ENCODE results near the gene KIF7. TPM values are rescaled to one million over a fixed set of nuclear protein-coding genes. Genes with fewer than 3 reads are reported as not detected.

Gene KIF7
- total and polyA plus RNA-seq, 2 donors (not counting 3 experiments of a cell fraction or from before 2014, with no cell fraction given) = 4.2 to 11.3 TPM

DNA sequence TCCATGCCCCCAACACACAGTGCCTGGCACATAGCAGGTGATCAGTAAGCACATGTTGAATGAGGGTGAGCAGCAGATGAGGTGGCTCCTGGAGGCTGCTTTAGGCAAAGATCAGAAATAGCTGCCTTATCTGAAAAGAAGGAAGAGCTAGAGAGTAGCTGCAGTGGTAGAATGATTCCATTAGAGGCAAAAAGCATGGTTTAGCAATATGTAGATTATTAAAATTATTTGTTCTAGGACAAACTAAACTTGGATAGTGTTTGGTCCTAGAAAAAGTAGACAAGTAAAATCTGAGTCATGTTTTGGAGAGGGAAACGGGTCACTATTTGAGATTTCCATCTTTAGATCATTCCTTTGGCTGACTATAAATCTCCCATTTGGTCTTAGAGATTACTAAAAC, 32.1 kb downstream of the KIF7 start:
- Histone ChIP-seq H3K79me2 (ENCODE audit: control insufficient read depth, insufficient read depth, low read length) (no peaks in the 10 kb centered on the region), H3K4me3 (replicated peaks in 1 of 3; ENCODE audit: insufficient read depth in 1 of 3, low read depth in 1 of 3, low read length in 3 of 3) (no peak overlapping the region), H2AFZ (ENCODE audit: low read depth, low read length) (no peak overlapping the region), H3K4me2 (ENCODE audit: insufficient read depth, low read length) (no peak overlapping the region), H3K27me3 (ENCODE audit: control insufficient read depth in 2 of 2, insufficient read depth in 2 of 2, low read length in 2 of 2) (no peaks in the 10 kb centered on the region), H3K27ac (ENCODE audit: insufficient read depth, low read depth, low read length) (no peak overlapping the region), H3K9me3 (replicated peaks; ENCODE audit: control insufficient read depth, insufficient read depth, low read length) (no peaks in the 10 kb centered on the region), H3K4me1 (ENCODE audit: control insufficient read depth, extremely low read depth, insufficient read depth, low read length) (no peaks in the 10 kb centered on the region), H3K9ac (replicated peaks; ENCODE audit: extremely low read depth, insufficient read depth, low read length) (no peak overlapping the region), H4K20me1 (replicated peaks; ENCODE audit: control insufficient read depth, extremely low read depth, insufficient read depth, low read length) (no peaks in the 10 kb centered on the region), H3K36me3 (ENCODE audit: control insufficient read depth in 2 of 2, extremely low read depth in 1 of 2, insufficient read depth in 2 of 2, low read length in 2 of 2) (peaks cover 17 to 25% of the 10 kb centered on the region in 2 experiments), H3K9me1 (replicated peaks; ENCODE audit: control insufficient read depth, extremely low read depth, insufficient read depth, low read length) (no peaks in the 10 kb centered on the region)
- BruUV-seq (replicated peaks) = no TSS peak
- intact Hi-C loops (cut with micrococcal nuclease) (no loop called here), dilution Hi-C loops (cut with MboI; ENCODE audit: extremely low pct_ligation_motif_present, low sequenced_read_pairs) (no loop called here)
- CTCF ChIA-PET = interaction anchor here (1.1 kb wide), 1 partner anchor 117 kb away, joined by 3 read pairs; no protein-coding TSS in a partner anchor
- TF ChIP-seq, protein P1, sequence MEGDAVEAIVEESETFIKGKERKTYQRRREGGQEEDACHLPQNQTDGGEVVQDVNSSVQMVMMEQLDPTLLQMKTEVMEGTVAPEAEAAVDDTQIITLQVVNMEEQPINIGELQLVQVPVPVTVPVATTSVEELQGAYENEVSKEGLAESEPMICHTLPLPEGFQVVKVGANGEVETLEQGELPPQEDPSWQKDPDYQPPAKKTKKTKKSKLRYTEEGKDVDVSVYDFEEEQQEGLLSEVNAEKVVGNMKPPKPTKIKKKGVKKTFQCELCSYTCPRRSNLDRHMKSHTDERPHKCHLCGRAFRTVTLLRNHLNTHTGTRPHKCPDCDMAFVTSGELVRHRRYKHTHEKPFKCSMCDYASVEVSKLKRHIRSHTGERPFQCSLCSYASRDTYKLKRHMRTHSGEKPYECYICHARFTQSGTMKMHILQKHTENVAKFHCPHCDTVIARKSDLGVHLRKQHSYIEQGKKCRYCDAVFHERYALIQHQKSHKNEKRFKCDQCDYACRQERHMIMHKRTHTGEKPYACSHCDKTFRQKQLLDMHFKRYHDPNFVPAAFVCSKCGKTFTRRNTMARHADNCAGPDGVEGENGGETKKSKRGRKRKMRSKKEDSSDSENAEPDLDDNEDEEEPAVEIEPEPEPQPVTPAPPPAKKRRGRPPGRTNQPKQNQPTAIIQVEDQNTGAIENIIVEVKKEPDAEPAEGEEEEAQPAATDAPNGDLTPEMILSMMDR (IDR thresholded peaks at IDR 0.05; ENCODE audit: extremely low read depth in 1 of 2, insufficient read depth in 1 of 2, low read depth in 1 of 2, low read length in 2 of 2) = no peak
- TF ChIP-seq MYC (IDR thresholded peaks at IDR 0.05; ENCODE audit: low read depth, low read length) (no peak), POLR2A (IDR thresholded peaks at IDR 0.05; ENCODE audit: low read depth, low read length) (no peak), JUN (IDR thresholded peaks at IDR 0.05; ENCODE audit: borderline replicate concordance, insufficient read depth, insufficient read length, low read depth) (no peak), FOS (IDR thresholded peaks at IDR 0.05; ENCODE audit: borderline replicate concordance, insufficient read depth, low read length) (no peak), GATA2 (IDR thresholded peaks at IDR 0.05; ENCODE audit: insufficient read depth, insufficient read length, low read depth, low read length) (no peak), EZH2 (IDR thresholded peaks at IDR 0.05; ENCODE audit: borderline replicate concordance, low read depth, low read length, severe bottlenecking) (no peak), POLR2AphosphoS5 (IDR thresholded peaks at IDR 0.05; ENCODE audit: insufficient read depth, low read depth, low read length) (no peak)
- TF ChIP-seq, protein P2, sequence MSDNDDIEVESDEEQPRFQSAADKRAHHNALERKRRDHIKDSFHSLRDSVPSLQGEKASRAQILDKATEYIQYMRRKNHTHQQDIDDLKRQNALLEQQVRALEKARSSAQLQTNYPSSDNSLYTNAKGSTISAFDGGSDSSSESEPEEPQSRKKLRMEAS (IDR thresholded peaks at IDR 0.05; ENCODE audit: insufficient read depth, insufficient read length) = no peak
- POLR2A ChIA-PET = no interaction called here
- FAIRE-seq = no peak
- no peak for DNase-seq (ENCODE audit: low read depth, low spot score)

Measured in endothelial cell of umbilical vein (primary cell).